H9 (cell line): ENCODE results near the gene PKNOX2. TPM values are rescaled to one million over a fixed set of nuclear protein-coding genes. Genes with fewer than 3 reads are reported as not detected.

Experiments
- DNase-seq: peaks from one replicate; pipeline ENCODE4 v3.0.0-alpha.2; 2017
- H2AFZ ChIP-seq: one replicate; pipeline ENCODE4 v1.6.1; 2013; ENCODE audit warnings: mild to moderate bottlenecking, low read length, control low read depth, moderate library complexity
- H2AK5ac ChIP-seq: 2 replicates; pipeline ENCODE4 v1.6.1; 2013; ENCODE audit warnings: low read length, control low read depth, mixed read lengths; ENCODE audit not compliant: insufficient read length
- H2BK120ac ChIP-seq: one replicate; pipeline ENCODE4 v1.6.1; 2013; ENCODE audit warnings: low read depth, mild to moderate bottlenecking, low read length, control low read depth, inconsistent platforms; ENCODE audit not compliant: poor library complexity, severe bottlenecking
- H2BK12ac ChIP-seq: 2 replicates; pipeline ENCODE4 v1.6.1; 2013; ENCODE audit warnings: low read length, control low read depth, mixed read lengths, low read depth; ENCODE audit not compliant: insufficient read length
- H2BK15ac ChIP-seq: 2 replicates; pipeline ENCODE4 v1.6.1; 2013; ENCODE audit warnings: low read depth, low read length, control low read depth
- H2BK20ac ChIP-seq: one replicate; pipeline ENCODE4 v1.6.1; 2013; ENCODE audit warnings: low read depth, mild to moderate bottlenecking, low read length, control low read depth, inconsistent platforms; ENCODE audit not compliant: poor library complexity, severe bottlenecking
- H2BK5ac ChIP-seq: 2 replicates; pipeline ENCODE4 v1.6.1; 2013; ENCODE audit warnings: low read length, control low read depth, mixed read lengths; ENCODE audit not compliant: insufficient read length
- H3K14ac ChIP-seq: 2 replicates; pipeline ENCODE4 v1.6.1; 2013; ENCODE audit warnings: low read length, control low read depth; ENCODE audit not compliant: insufficient read depth
- H3K18ac ChIP-seq: 2 replicates; pipeline ENCODE4 v1.6.1; 2013; ENCODE audit warnings: low read depth, mild to moderate bottlenecking, mixed read lengths, low read length, control low read depth; ENCODE audit not compliant: insufficient read length
- H3K23ac ChIP-seq: 2 replicates; pipeline ENCODE4 v1.6.1; 2013; ENCODE audit warnings: low read length, control low read depth, mixed read lengths, low read depth; ENCODE audit not compliant: insufficient read length
- H3K23me2 ChIP-seq: 2 replicates; pipeline ENCODE4 v1.6.1; 2013; ENCODE audit warnings: low read depth, mild to moderate bottlenecking, mixed read lengths, low read length, control low read depth; ENCODE audit not compliant: insufficient read length, poor library complexity, severe bottlenecking
- H3K27ac ChIP-seq: 2 replicates; pipeline ENCODE4 v1.5.1; 2013; ENCODE audit warnings: low read length, control low read depth, mixed read lengths, low read depth; ENCODE audit not compliant: insufficient read length
- H3K27me3 ChIP-seq: 2 replicates; pipeline ENCODE4 v1.6.1; 2013; ENCODE audit warnings: low read length, control low read depth, inconsistent platforms; ENCODE audit not compliant: insufficient read depth
- H3K4ac ChIP-seq: 2 replicates; pipeline ENCODE4 v1.6.1; 2013; ENCODE audit warnings: low read depth, mild to moderate bottlenecking, control low read depth, inconsistent platforms, low read length, moderate library complexity
- H3K4me1 ChIP-seq: 2 replicates; pipeline ENCODE4 v1.6.1; 2013; ENCODE audit warnings: low read length, control low read depth, inconsistent platforms; ENCODE audit not compliant: insufficient read depth
- H3K4me2 ChIP-seq: 2 replicates; pipeline ENCODE4 v1.6.1; 2013; ENCODE audit warnings: low read length, control low read depth, mixed read lengths; ENCODE audit not compliant: insufficient read length, insufficient read depth
- H3K56ac ChIP-seq: 2 replicates; pipeline ENCODE4 v1.6.1; 2013; ENCODE audit warnings: low read depth, mild to moderate bottlenecking, mixed read lengths, low read length, control low read depth; ENCODE audit not compliant: insufficient read length
- H3K79me1 ChIP-seq: 2 replicates; pipeline ENCODE4 v1.6.1; 2013; ENCODE audit warnings: low read depth, mild to moderate bottlenecking, moderate library complexity, low read length, control low read depth, inconsistent platforms; ENCODE audit not compliant: insufficient read depth, poor library complexity, severe bottlenecking
- H3K79me2 ChIP-seq: 2 replicates; pipeline ENCODE4 v1.6.1; 2013; ENCODE audit warnings: low read length, control low read depth, inconsistent platforms; ENCODE audit not compliant: insufficient read depth
- H3K9ac ChIP-seq: 2 replicates; pipeline ENCODE4 v1.6.1; 2013; ENCODE audit warnings: low read length, control low read depth, mixed read lengths; ENCODE audit not compliant: insufficient read length; ENCODE audit errors: extremely low read depth
- H3K9me3 ChIP-seq: one replicate; pipeline ENCODE4 v1.6.1; 2013; ENCODE audit warnings: low read depth, low read length, inconsistent platforms; ENCODE audit not compliant: control insufficient read depth
- H3T11ph ChIP-seq: one replicate; pipeline ENCODE4 v1.6.1; 2013; ENCODE audit warnings: mild to moderate bottlenecking, low read length, control low read depth, inconsistent platforms
- H4K20me1 ChIP-seq: one replicate; pipeline ENCODE4 v1.6.1; 2013; ENCODE audit not compliant: control insufficient read depth, insufficient read length, insufficient read depth
- H4K5ac ChIP-seq: 2 replicates; pipeline ENCODE4 v1.6.1; 2013; ENCODE audit warnings: low read depth, mild to moderate bottlenecking, mixed read lengths, low read length, control low read depth; ENCODE audit not compliant: insufficient read length
- H4K8ac ChIP-seq: replicated peaks from 2 replicates; pipeline ENCODE4 v1.6.1; 2013; ENCODE audit warnings: low read length, control low read depth, mixed read lengths, low read depth; ENCODE audit not compliant: insufficient read length
- H4K91ac ChIP-seq: 2 replicates; pipeline ENCODE4 v1.6.1; 2013; ENCODE audit warnings: low read depth, mild to moderate bottlenecking, moderate library complexity, mixed read lengths, low read length, control low read depth; ENCODE audit not compliant: insufficient read length
- H3K27ac Mint-ChIP-seq, 3 experiments: 2 replicates in 2 of 3; 3 replicates in 1 of 3; pipeline ENCODE4 v1.8.0; 2020 to 2021; ENCODE audit warnings: mixed read lengths in 3 of 3, mild to moderate bottlenecking in 1 of 3, moderate library complexity in 1 of 3
- H3K27me3 Mint-ChIP-seq: 2 replicates; pipeline ENCODE4 v1.8.0; 2021; ENCODE audit warnings: low read depth, mild to moderate bottlenecking, moderate library complexity, mixed read lengths
- H3K36me3 Mint-ChIP-seq, 3 experiments: 2 replicates in 2 of 3; 3 replicates in 1 of 3; pipeline ENCODE4 v1.8.0; 2020 to 2021; ENCODE audit warnings: low read depth in 3 of 3, mixed read lengths in 3 of 3; ENCODE audit not compliant: insufficient read depth in 1 of 3
- H3K4me1 Mint-ChIP-seq, 2 experiments: 2 replicates each; pipeline ENCODE4 v1.8.0; 2020; ENCODE audit warnings: mixed read lengths in 2 of 2
- H3K4me3 Mint-ChIP-seq, 2 experiments: 2 replicates in 1 of 2; 3 replicates in 1 of 2; pipeline ENCODE4 v1.8.0; 2020 to 2021; ENCODE audit warnings: mild to moderate bottlenecking in 2 of 2, mixed read lengths in 2 of 2, moderate library complexity in 1 of 2
- H3K9me3 Mint-ChIP-seq, 2 experiments: 2 replicates in 1 of 2; 3 replicates in 1 of 2; pipeline ENCODE4 v1.8.0; 2020; ENCODE audit warnings: mild to moderate bottlenecking in 2 of 2, mixed read lengths in 2 of 2, moderate library complexity in 1 of 2
- CTCF ChIP-seq: fragments of 200-600 bp; sonication (generic); conservative IDR thresholded peaks from 3 replicates; pipeline ENCODE4 v1.8.0; 2021; ENCODE audit warnings: antibody characterized with exemption, mild to moderate bottlenecking
- WGBS: extraction: QIAGEN DNeasy Blood & Tissue Kit; methylation state at CpG from one replicate; pipeline ENCODE4 v1.1.7; 2013; ENCODE audit warnings: missing lambda C conversion rate, low lambda C conversion rate, mixed read lengths; ENCODE audit not compliant: insufficient read length; ENCODE audit errors: extremely low coverage; 5-methylcytosine and 5-hydroxymethylcytosine counted together
- total RNA-seq: library from RNA; stranded (reverse); gene quantifications from 2 replicates; pipeline ENCODE4 v1.2.1, GENCODE V29; 2021

PKNOX2 gene
- total RNA-seq, 1 experiment from 2014 or later = 1.3 TPM

- TF ChIP-seq CTCF = no peak
- Histone ChIP-seq H4K8ac (no peak overlapping the region), H2BK5ac (no peak overlapping the region), H2AK5ac (no peak overlapping the region), H3K56ac (no peak overlapping the region), H2BK120ac (no peak overlapping the region), H3K23ac (no peak overlapping the region), H2AFZ (no peak overlapping the region), H3K27ac (no peak overlapping the region), H4K5ac (no peak overlapping the region), H4K91ac (no peak overlapping the region), H3K79me1 (no peaks in the 10 kb centered on the region), H3K4me1 (no peaks in the 10 kb centered on the region), H3K9ac (no peak overlapping the region), H3K4me2 (no peak overlapping the region), H3K18ac (no peak overlapping the region), H3K4ac (no peak overlapping the region), H2BK12ac (no peak overlapping the region), H2BK20ac (no peak overlapping the region), H4K20me1 (peaks cover 2% of the 10 kb centered on the region), H3K79me2 (no peaks in the 10 kb centered on the region), H3T11ph (no peak overlapping the region), H3K9me3 (no peaks in the 10 kb centered on the region), H3K23me2 (no peaks in the 10 kb centered on the region), H2BK15ac (no peak overlapping the region), H3K14ac (no peak overlapping the region), H3K27me3 (no peaks in the 10 kb centered on the region)
- H3K9me3 Mint-ChIP-seq = no peaks in the 10 kb centered on the region
- peaks cover 12% of the 10 kb centered on the region for H3K27me3 Mint-ChIP-seq
- H3K4me3 Mint-ChIP-seq = no peak overlapping the region
- no peak for DNase-seq
- H3K4me1 Mint-ChIP-seq = peaks cover 19 to 37% of the 10 kb centered on the region in 2 experiments
- no peak overlapping the region for H3K27ac Mint-ChIP-seq
- WGBS = no CpG with 5 or more reads among the region's 1 CpG
- no peaks in the 10 kb centered on the region for H3K36me3 Mint-ChIP-seq
Observed at GRCh38 chr11:125328225-125328580, 163.7 kb downstream of the PKNOX2 start.
